ENCODE results near the gene MORN2.

DNA sequence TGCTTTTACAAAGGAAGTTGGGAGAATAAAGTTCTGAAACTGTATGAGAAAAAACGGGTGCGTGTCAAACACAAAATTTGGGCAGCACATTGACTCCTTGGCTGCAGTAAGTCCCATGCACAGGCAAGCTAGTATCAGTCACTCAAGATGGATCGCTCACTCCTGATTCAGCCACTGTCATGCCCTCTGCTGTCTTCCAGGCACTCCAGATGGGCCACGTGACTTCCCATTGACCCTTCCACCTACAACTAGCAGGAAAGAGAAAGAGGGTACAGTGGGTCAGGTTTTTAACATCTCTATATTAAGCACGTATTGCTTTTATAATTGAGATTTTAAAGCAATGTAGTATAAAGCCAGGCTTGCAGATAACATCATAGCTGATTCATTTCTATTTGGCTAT lies 22.5 kb downstream of the MORN2 start:
- no peak for TF ChIP-seq SMAD9 (CRISPR knock-in tag; IDR thresholded peaks at IDR 0.05)
- TF ChIP-seq MYNN (CRISPR knock-in tag; IDR thresholded peaks at IDR 0.05; ENCODE audit: low read depth) = no peak
- TF ChIP-seq, protein P1, sequence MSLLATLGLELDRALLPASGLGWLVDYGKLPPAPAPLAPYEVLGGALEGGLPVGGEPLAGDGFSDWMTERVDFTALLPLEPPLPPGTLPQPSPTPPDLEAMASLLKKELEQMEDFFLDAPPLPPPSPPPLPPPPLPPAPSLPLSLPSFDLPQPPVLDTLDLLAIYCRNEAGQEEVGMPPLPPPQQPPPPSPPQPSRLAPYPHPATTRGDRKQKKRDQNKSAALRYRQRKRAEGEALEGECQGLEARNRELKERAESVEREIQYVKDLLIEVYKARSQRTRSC (CRISPR knock-in tag; IDR thresholded peaks at IDR 0.05; ENCODE audit: low read depth) = no peak
- TF ChIP-seq RXRA (CRISPR knock-in tag; IDR thresholded peaks at IDR 0.05) = no peak
- no peak for TF ChIP-seq STAG1 (CRISPR knock-in tag; IDR thresholded peaks at IDR 0.05)
- no peak for TF ChIP-seq YY1 (IDR thresholded peaks at IDR 0.05; ENCODE audit: insufficient read depth, insufficient replicate concordance, low read depth, low read length)
- no peak for TF ChIP-seq POLR2A (IDR thresholded peaks at IDR 0.05; ENCODE audit: insufficient read depth in 1 of 2, low read depth in 2 of 2, low read length in 2 of 2)
- no peak for TF ChIP-seq ZNF24 (IDR thresholded peaks at IDR 0.05)
- no peak for TF ChIP-seq HNF4A (CRISPR knock-in tag; IDR thresholded peaks at IDR 0.05)
- TF ChIP-seq ZNF558 (CRISPR knock-in tag; IDR thresholded peaks at IDR 0.05; ENCODE audit: borderline replicate concordance) = no peak
